ENCODE data around the gene SLC25A43.

- TF ChIP-seq EP300 (IDR thresholded peaks at IDR 0.05; ENCODE audit: borderline replicate concordance in 1 of 2, low read depth in 2 of 2, low read length in 2 of 2) (no peak), CTCF (IDR thresholded peaks at IDR 0.05; ENCODE audit: control extremely low read depth in 1 of 3, insufficient read depth in 1 of 3, low read depth in 1 of 3, low read length in 3 of 3) (no peak), JUND (IDR thresholded peaks at IDR 0.05; ENCODE audit: low read length) (no peak), BACH1 (IDR thresholded peaks at IDR 0.05; ENCODE audit: low read length) (no peak), ATF2 (IDR thresholded peaks at IDR 0.05; ENCODE audit: low read length) (no peak), POLR2AphosphoS5 (IDR thresholded peaks at IDR 0.05; ENCODE audit: low read depth, low read length) (no peak)
These were observed 11.7 kb downstream of the SLC25A43 start for GRCh38 chrX:119410854-119411253.
